ENCODE data around the gene ASCC3.

Gene ASCC3

DNA sequence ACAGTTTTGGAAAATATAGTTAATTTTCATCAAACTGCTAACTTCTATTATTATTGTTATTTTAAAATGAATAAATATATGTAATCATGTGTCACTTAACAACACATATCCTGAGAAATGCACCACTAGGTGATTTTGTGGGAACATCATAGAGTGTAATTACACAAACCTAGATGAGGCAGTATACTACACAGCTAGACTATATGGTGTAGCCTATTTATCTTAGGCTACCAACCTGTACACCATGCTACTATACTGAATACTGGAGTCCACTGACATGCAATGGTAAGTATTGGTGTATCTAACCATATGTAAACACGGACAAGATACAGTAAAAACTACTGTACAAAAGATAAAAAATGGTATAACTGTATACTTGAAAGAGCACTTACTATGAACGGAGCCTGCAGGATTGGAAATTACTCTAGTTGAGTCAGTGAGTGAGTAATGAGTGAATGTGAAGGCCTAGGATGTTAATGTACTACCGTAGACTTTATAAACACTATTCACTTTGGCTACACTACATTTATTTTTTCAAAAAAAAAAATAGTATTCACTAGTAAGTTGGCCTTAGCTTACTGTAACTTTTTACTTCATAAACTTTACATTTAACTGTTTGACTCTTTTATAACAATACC lies 72.4 kb downstream of the ASCC3 start:
- Histone ChIP-seq H3K4me1 (ENCODE audit: control insufficient read depth, insufficient read depth, low read length, poor library complexity, severe bottlenecking) (no peaks in the 10 kb centered on the region), H3K4me3 (ENCODE audit: extremely low read depth, insufficient read depth, low read length, poor library complexity, severe bottlenecking) (no peak overlapping the region), H3K27ac (ENCODE audit: low read depth, low read length, severe bottlenecking) (no peak overlapping the region), H3K36me3 (ENCODE audit: control insufficient read depth, insufficient read depth, low read length) (peaks cover 6% of the 10 kb centered on the region), H3K9me3 (ENCODE audit: control insufficient read depth, low read length) (no peaks in the 10 kb centered on the region)
- WGBS, 2 experiments (ENCODE audit: insufficient coverage in 2 of 2), result no CpG with 5 or more reads among the region's 3 CpGs

DNA sequence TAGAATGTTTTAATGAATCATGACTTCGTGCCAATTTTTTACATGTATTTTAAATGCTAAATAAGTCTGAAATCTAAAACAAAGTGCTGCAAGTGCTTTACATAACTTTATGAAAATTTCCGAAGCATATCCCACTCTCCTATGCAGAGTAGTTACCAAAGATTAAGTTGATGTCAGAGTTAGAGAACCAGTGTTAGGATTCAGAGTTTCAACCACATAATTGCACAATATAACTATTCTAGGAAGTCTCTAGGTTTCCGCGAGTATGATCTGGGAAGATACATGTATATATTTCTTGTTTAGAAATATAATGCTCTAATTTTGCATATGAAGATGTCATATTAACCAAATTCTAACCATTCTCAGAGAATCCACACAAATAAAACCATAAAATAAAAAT lies 74.8 kb downstream of the ASCC3 start:
- no peaks in the 10 kb centered on the region for H3K4me1 ChIP-seq (ENCODE audit: control insufficient read depth, insufficient read depth, low read length, poor library complexity, severe bottlenecking)
- peaks cover 15% of the 10 kb centered on the region for H3K36me3 ChIP-seq (ENCODE audit: control insufficient read depth, insufficient read depth, low read length)
- WGBS, 2 experiments (ENCODE audit: insufficient coverage in 2 of 2), result no CpG with 5 or more reads among the region's 4 CpGs
- no peak overlapping the region for H3K4me3 ChIP-seq (ENCODE audit: extremely low read depth, insufficient read depth, low read length, poor library complexity, severe bottlenecking)
- H3K27ac ChIP-seq (ENCODE audit: low read depth, low read length, severe bottlenecking), result no peak overlapping the region
- no peaks in the 10 kb centered on the region for H3K9me3 ChIP-seq (ENCODE audit: control insufficient read depth, low read length)

DNA sequence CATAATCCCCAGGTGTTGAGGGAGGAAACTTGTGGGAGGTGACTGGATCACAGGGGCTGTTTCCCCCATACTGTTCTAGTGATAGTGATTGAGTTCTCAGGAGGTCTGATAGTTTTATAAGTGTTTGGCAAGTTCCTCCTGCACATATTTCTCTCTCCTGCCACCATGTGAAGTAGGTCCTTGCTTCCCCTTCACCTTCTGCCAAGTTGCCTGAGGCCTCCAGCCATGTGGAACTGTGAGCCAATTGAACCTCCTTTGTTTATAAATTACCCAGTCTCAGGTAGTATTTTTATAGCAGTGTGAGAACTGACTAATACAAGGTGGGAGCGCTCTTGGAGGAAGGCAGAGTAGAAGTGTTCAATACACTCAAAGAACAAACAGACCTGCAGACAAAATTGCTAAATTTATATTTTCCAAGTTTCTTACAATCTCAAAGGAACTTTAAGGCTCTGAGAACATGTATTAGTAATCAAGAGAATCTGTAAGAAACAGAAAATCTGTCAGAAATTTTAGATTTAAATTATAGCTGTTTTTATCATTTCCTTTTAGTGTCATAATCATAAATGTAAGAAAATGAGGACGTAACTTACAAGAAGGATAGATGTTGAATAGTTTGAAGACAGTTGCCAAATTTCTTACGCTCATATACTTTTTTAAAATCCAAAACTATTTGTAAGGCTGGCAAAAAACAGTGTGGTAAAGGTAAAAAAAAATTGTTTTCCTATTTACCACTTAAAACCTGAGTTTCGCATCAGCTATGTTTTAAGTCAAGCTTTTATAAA lies 77.7 kb downstream of the ASCC3 start:
- no CpG with 5 or more reads among the region's 4 CpGs for WGBS, 2 experiments (ENCODE audit: insufficient coverage in 2 of 2)
- Histone ChIP-seq H3K4me3 (ENCODE audit: extremely low read depth, insufficient read depth, low read length, poor library complexity, severe bottlenecking) (no peak overlapping the region), H3K27ac (ENCODE audit: low read depth, low read length, severe bottlenecking) (no peak overlapping the region), H3K36me3 (ENCODE audit: control insufficient read depth, insufficient read depth, low read length) (peaks cover 20% of the 10 kb centered on the region), H3K4me1 (ENCODE audit: control insufficient read depth, insufficient read depth, low read length, poor library complexity, severe bottlenecking) (no peaks in the 10 kb centered on the region), H3K9me3 (ENCODE audit: control insufficient read depth, low read length) (no peaks in the 10 kb centered on the region)

DNA sequence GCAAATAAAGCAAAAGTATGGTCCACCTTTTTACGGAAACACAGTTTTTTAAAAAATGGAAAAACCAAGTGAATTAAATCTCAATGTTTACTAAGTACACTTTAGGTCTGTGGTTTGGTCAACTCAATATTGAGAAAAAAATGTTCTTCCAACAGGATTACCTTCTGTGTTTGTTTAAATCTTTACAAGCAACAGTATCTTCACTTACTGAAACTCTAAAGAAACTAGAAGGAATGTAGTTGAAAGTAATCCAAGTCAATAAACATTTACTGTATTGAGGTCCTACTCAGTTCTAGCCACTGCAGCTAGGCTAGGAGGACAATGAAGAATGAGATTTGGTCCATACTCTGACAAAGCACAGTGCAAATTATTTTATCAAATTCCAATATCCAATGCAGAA lies 80.1 kb downstream of the ASCC3 start:
- Histone ChIP-seq H3K4me3 (ENCODE audit: extremely low read depth, insufficient read depth, low read length, poor library complexity, severe bottlenecking) (no peak overlapping the region), H3K4me1 (ENCODE audit: control insufficient read depth, insufficient read depth, low read length, poor library complexity, severe bottlenecking) (no peaks in the 10 kb centered on the region), H3K27ac (ENCODE audit: low read depth, low read length, severe bottlenecking) (no peak overlapping the region), H3K9me3 (ENCODE audit: control insufficient read depth, low read length) (no peaks in the 10 kb centered on the region), H3K36me3 (ENCODE audit: control insufficient read depth, insufficient read depth, low read length) (peaks cover 27% of the 10 kb centered on the region)
- WGBS, 2 experiments (ENCODE audit: insufficient coverage in 2 of 2), result no CpG with 5 or more reads among the region's 1 CpG

DNA sequence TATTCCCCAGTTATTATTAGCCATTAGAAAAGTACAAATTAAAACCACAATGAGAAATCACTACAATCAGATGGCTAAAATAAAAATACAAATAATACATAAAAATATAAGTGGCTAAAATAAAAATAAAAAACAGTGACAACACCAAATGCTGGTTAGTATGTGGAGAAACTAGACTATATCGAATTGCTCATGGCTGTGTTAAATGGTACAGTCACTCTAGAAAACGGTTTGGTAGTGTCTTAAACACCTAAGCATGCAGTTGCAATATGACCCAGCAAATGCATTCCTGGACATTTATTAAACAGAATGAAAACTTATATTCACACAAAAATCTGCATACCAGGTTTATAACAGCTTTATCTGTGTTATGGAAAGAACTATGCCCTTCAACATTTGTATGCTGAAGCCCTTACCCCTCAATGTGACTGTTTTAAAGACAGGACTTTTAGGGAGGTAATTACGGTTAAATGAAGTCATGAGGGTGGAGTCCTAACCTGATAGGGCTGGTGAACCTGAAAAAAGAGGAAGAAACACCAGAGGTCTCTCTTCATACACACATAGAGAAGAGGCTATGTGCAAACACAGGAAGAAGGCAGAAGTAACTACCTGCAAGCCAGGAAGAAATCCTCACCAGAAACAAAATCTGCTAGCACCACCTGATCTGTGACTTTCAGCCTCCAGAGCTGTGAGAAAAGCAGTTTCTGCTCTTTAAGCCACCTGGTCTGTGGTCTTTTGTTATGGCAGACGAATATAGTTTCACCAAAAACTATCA lies 84.9 kb downstream of the ASCC3 start:
- peaks cover 14% of the 10 kb centered on the region for H3K36me3 ChIP-seq (ENCODE audit: control insufficient read depth, insufficient read depth, low read length)
- WGBS, 2 experiments (ENCODE audit: insufficient coverage in 2 of 2), result no CpG with 5 or more reads among the region's 4 CpGs
- no peak overlapping the region for H3K27ac ChIP-seq (ENCODE audit: low read depth, low read length, severe bottlenecking)

DNA sequence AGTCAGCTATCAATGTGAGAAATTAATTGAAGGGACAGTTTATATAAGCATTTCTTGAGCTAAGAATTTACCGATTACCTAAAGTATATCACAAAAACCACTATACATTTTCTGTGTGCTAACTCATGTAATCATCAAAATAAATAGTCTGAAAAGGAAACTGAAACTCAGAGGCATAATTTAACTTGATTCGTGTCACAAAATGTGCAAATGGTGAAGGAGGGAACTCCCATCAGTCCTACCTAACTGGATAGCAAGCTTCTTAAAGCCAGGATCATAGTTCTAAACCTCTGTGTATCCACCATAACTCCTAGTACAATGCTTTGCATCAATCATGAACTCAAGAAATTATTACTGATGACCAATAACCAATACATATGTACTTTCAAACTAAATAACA lies 91.0 kb downstream of the ASCC3 start:
- no CpG with 5 or more reads among the region's 2 CpGs for WGBS, 2 experiments (ENCODE audit: insufficient coverage in 2 of 2)
- H3K36me3 ChIP-seq (ENCODE audit: control insufficient read depth, insufficient read depth, low read length), result peaks cover 3% of the 10 kb centered on the region
- H3K27ac ChIP-seq (ENCODE audit: low read depth, low read length, severe bottlenecking), result no peak overlapping the region
- no peak overlapping the region for H3K4me3 ChIP-seq (ENCODE audit: extremely low read depth, insufficient read depth, low read length, poor library complexity, severe bottlenecking)
- H3K4me1 ChIP-seq (ENCODE audit: control insufficient read depth, insufficient read depth, low read length, poor library complexity, severe bottlenecking), result no peaks in the 10 kb centered on the region
- H3K9me3 ChIP-seq (ENCODE audit: control insufficient read depth, low read length), result no peaks in the 10 kb centered on the region

More for the DNA sequence above, 84.9 kb downstream of the ASCC3 start:
- Histone ChIP-seq H3K4me3 (ENCODE audit: extremely low read depth, insufficient read depth, low read length, poor library complexity, severe bottlenecking) (no peak overlapping the region), H3K4me1 (ENCODE audit: control insufficient read depth, insufficient read depth, low read length, poor library complexity, severe bottlenecking) (no peaks in the 10 kb centered on the region), H3K9me3 (ENCODE audit: control insufficient read depth, low read length) (no peaks in the 10 kb centered on the region)

DNA sequence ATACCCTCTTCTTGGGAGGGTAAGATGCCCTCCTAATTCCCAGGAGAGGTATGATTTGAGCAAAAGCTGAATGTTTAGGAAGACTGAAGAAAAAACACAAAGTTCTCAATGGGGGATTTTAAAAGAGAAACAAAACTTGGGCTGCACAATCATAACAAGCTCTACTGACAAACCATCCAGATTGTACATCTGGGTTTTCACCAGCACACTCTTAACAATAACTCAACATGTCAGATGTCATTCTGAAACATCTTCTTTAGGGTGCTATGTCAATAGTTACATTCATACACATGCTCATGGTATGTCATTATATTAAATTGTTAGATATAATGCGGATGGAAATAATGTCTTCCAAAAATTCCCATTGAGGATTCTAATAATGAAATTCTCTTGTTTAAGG lies 95.1 kb downstream of the ASCC3 start:
- no CpG with 5 or more reads among the region's 1 CpG for WGBS, 2 experiments (ENCODE audit: insufficient coverage in 2 of 2)
- Histone ChIP-seq H3K9me3 (ENCODE audit: control insufficient read depth, low read length) (no peaks in the 10 kb centered on the region), H3K36me3 (ENCODE audit: control insufficient read depth, insufficient read depth, low read length) (no peaks in the 10 kb centered on the region)

DNA sequence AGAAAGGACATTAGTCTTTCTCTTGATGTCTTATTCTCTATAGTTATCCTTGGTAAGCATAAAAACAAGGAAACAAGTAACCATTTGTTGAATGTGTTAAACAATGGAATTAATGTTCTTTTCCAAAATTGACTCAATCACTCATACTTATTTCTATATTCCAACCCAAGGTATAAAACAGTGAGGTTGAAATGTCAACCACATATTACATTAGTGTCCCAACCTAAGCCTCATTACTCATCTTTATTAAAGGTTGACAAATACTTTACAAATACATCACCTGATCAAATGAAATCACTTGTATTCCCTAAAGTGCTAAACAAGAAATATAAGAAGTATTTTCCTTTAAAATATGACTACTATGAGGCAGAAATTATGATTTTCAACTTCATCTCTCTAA lies 100.5 kb downstream of the ASCC3 start:
- no peak overlapping the region for H3K4me3 ChIP-seq (ENCODE audit: extremely low read depth, insufficient read depth, low read length, poor library complexity, severe bottlenecking)
- no peak overlapping the region for H3K27ac ChIP-seq (ENCODE audit: low read depth, low read length, severe bottlenecking)
- H3K36me3 ChIP-seq (ENCODE audit: control insufficient read depth, insufficient read depth, low read length), result no peaks in the 10 kb centered on the region
- H3K9me3 ChIP-seq (ENCODE audit: control insufficient read depth, low read length), result no peaks in the 10 kb centered on the region
- no peaks in the 10 kb centered on the region for H3K4me1 ChIP-seq (ENCODE audit: control insufficient read depth, insufficient read depth, low read length, poor library complexity, severe bottlenecking)

More for the DNA sequence above, 95.1 kb downstream of the ASCC3 start:
- H3K4me3 ChIP-seq (ENCODE audit: extremely low read depth, insufficient read depth, low read length, poor library complexity, severe bottlenecking), result no peak overlapping the region
- H3K27ac ChIP-seq (ENCODE audit: low read depth, low read length, severe bottlenecking), result no peak overlapping the region
- no peaks in the 10 kb centered on the region for H3K4me1 ChIP-seq (ENCODE audit: control insufficient read depth, insufficient read depth, low read length, poor library complexity, severe bottlenecking)

DNA sequence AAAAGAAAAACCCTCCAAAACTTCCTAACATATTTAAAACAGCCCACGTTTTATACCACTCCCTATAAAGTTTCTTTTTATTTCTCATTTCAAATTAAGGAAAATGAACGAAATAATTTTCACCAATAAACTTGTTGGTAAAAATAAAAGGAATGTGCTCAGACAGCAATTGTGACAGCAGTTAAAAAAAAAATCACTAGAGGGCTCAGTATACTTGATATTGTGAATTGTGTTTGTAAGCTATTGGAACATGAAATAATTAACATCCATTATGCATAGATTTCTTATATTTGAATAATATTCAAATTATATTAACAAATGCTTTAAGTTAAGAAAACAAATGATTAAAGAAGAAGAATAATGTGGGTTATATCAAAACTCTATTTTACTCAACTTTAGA lies 105.5 kb downstream of the ASCC3 start:
- no CpG with 5 or more reads among the region's 2 CpGs for WGBS, 2 experiments (ENCODE audit: insufficient coverage in 2 of 2)
- Histone ChIP-seq H3K9me3 (ENCODE audit: control insufficient read depth, low read length) (no peaks in the 10 kb centered on the region), H3K36me3 (ENCODE audit: control insufficient read depth, insufficient read depth, low read length) (no peaks in the 10 kb centered on the region), H3K4me3 (ENCODE audit: extremely low read depth, insufficient read depth, low read length, poor library complexity, severe bottlenecking) (no peak overlapping the region), H3K27ac (ENCODE audit: low read depth, low read length, severe bottlenecking) (no peak overlapping the region), H3K4me1 (ENCODE audit: control insufficient read depth, insufficient read depth, low read length, poor library complexity, severe bottlenecking) (no peaks in the 10 kb centered on the region)

DNA sequence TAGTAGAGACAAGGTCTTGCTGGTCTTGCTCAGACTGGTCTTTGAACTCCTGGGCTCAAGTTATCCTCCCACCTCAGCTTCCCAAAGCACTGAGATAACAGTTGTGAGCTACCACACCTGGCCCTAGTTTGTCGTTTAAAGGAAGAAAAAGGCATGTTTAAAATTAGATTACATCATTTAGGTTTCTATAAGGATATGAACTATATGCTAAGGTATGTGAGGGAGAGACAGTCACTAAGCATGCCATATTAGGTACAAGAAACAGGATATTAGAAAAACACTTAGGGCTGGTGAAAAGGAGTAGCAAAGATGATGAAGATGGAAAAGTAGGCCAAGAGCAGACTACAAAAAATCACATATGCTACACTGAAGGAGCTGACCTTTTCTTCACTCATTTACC lies 106.4 kb downstream of the ASCC3 start:
- H3K4me1 ChIP-seq (ENCODE audit: control insufficient read depth, insufficient read depth, low read length, poor library complexity, severe bottlenecking), result no peaks in the 10 kb centered on the region
- no peak overlapping the region for H3K4me3 ChIP-seq (ENCODE audit: extremely low read depth, insufficient read depth, low read length, poor library complexity, severe bottlenecking)
- no peaks in the 10 kb centered on the region for H3K36me3 ChIP-seq (ENCODE audit: control insufficient read depth, insufficient read depth, low read length)
- no peaks in the 10 kb centered on the region for H3K9me3 ChIP-seq (ENCODE audit: control insufficient read depth, low read length)
- WGBS, 2 experiments (ENCODE audit: insufficient coverage in 2 of 2), result 0% methylated on average over 1 of the region's 1 CpG; no CpG with 5 or more reads in 1 of the 2 experiments
- no peak overlapping the region for H3K27ac ChIP-seq (ENCODE audit: low read depth, low read length, severe bottlenecking)

Measured in mesodermal cell (in vitro differentiated cells).